H1 (cell line): ENCODE results near the gene ARHGAP24. TPM values are rescaled to one million over a fixed set of nuclear protein-coding genes. Genes with fewer than 3 reads are reported as not detected.

Source experiments
- CTCF ChIA-PET: fragments of 300-600 bp; sonication (Branson Sonifier 250); formaldehyde crosslinking; loops from one replicate; lab custom pipeline; 2021; ENCODE audit not compliant: partially characterized antibody; lab: Charles Lee
- POLR2A ChIA-PET: fragments of 300-600 bp; sonication (Branson Sonifier 250); formaldehyde crosslinking; loops from one replicate; lab custom pipeline; 2021; ENCODE audit warnings: inconsistent platforms; ENCODE audit not compliant: partially characterized antibody; lab: Charles Lee
- DNase-seq, 2 experiments: peaks; one replicate each; pipeline versions ENCODE4 v3.0.0 to v3.0.0-alpha.2; 2010 to 2022; ENCODE audit warnings: low spot score in 2 of 2, low read depth in 1 of 2, mixed read lengths in 1 of 2
- FAIRE-seq: peaks from 2 replicates; lab custom pipeline; 2011; peaks lifted over from hg19 to GRCh38; lab: Jason Lieb, UNC
- H2AFZ ChIP-seq: 2 replicates; pipeline ENCODE4 v1.8.1; 2012; ENCODE audit warnings: low read length, inconsistent platforms
- H2AK5ac ChIP-seq: 2 replicates; pipeline ENCODE4 v1.6.1; 2013; ENCODE audit warnings: low read depth, low read length
- H2BK120ac ChIP-seq: replicated peaks from 2 replicates; pipeline ENCODE3; 2013; ENCODE audit warnings: low read depth, low read length, inconsistent platforms
- H2BK12ac ChIP-seq: 2 replicates; pipeline ENCODE4 v1.6.1; 2013; ENCODE audit warnings: low read depth, low read length
- H2BK15ac ChIP-seq: 2 replicates; pipeline ENCODE4 v1.6.1; 2013; ENCODE audit warnings: low read length
- H2BK20ac ChIP-seq: 2 replicates; pipeline ENCODE4 v1.6.1; 2013; ENCODE audit warnings: low read length
- H2BK5ac ChIP-seq: 2 replicates; pipeline ENCODE4 v1.6.1; 2013; ENCODE audit warnings: low read depth, low read length
- H3K14ac ChIP-seq: 2 replicates; pipeline ENCODE4 v1.6.1; 2013; ENCODE audit warnings: inconsistent platforms; ENCODE audit not compliant: insufficient read length
- H3K18ac ChIP-seq: 2 replicates; pipeline ENCODE4 v1.6.1; 2013; ENCODE audit warnings: low read length; ENCODE audit errors: extremely low read depth
- H3K23ac ChIP-seq: 2 replicates; pipeline ENCODE4 v1.6.1; 2013; ENCODE audit warnings: inconsistent platforms; ENCODE audit not compliant: insufficient read length
- H3K23me2 ChIP-seq: 2 replicates; pipeline ENCODE4 v1.6.1; 2013; ENCODE audit warnings: low read depth, low read length
- H3K27ac ChIP-seq: 2 replicates; pipeline ENCODE4 v1.6.1; 2011; ENCODE audit warnings: low read depth, low read length, inconsistent platforms
- H3K27me3 ChIP-seq, 4 experiments: replicated peaks in 1 of 4; 1 replicate in 1 of 4; 2 replicates in 3 of 4; pipeline versions ENCODE4 v1.6.1 to v1.8.1; 2011 to 2013; ENCODE audit warnings: low read length in 3 of 4, mild to moderate bottlenecking in 3 of 4, inconsistent platforms in 2 of 4, mixed read lengths in 2 of 4, moderate library complexity in 1 of 4; ENCODE audit not compliant: control insufficient read depth in 3 of 4, insufficient read depth in 3 of 4; ENCODE audit errors: extremely low read depth in 1 of 4
- H3K36me3 ChIP-seq, 4 experiments: 2 replicates each; pipeline versions ENCODE4 v1.6.1 to v1.8.1; 2011 to 2013; ENCODE audit warnings: mild to moderate bottlenecking in 4 of 4, low read length in 3 of 4, moderate library complexity in 2 of 4, control low read depth in 1 of 4, inconsistent platforms in 1 of 4; ENCODE audit not compliant: insufficient read depth in 4 of 4, control insufficient read depth in 2 of 4
- H3K4ac ChIP-seq: replicated peaks from 2 replicates; pipeline ENCODE3; 2013; ENCODE audit warnings: low read length, low read depth, mixed read lengths, inconsistent platforms; ENCODE audit not compliant: insufficient read length
- H3K4me1 ChIP-seq, 4 experiments: replicated peaks in 1 of 4; 1 replicate in 1 of 4; 2 replicates in 3 of 4; pipeline versions ENCODE4 v1.6.1 to v1.8.1; 2011 to 2013; ENCODE audit warnings: low read length in 3 of 4, inconsistent platforms in 2 of 4, mixed read lengths in 1 of 4; ENCODE audit not compliant: insufficient read depth in 4 of 4, control insufficient read depth in 3 of 4
- H3K4me2 ChIP-seq, 2 experiments: 2 replicates each; pipeline versions ENCODE4 v1.6.1 to v1.8.1; 2011 to 2013; ENCODE audit warnings: low read depth in 2 of 2, low read length in 2 of 2, control low read depth in 1 of 2, inconsistent platforms in 1 of 2, mild to moderate bottlenecking in 1 of 2; ENCODE audit not compliant: insufficient read depth in 1 of 2
- H3K4me3 ChIP-seq, 4 experiments: fragments of 200-600, 300-600 bp in 1 of 4; sonication (generic), shearing (Covaris generic), sonication (Bioruptor Twin) in 1 of 4; 2 replicates each; pipeline versions ENCODE4 v1.5.1 to v1.8.1; 2011 to 2016; ENCODE audit warnings: low read length in 4 of 4, low read depth in 3 of 4, control low read depth in 2 of 4, inconsistent platforms in 2 of 4, mild to moderate bottlenecking in 2 of 4, mixed read lengths in 1 of 4, moderate library complexity in 1 of 4; ENCODE audit not compliant: insufficient read depth in 2 of 4; ENCODE audit errors: extremely low read depth in 1 of 4
- H3K56ac ChIP-seq: replicated peaks from 2 replicates; pipeline ENCODE3; 2013; ENCODE audit warnings: low read depth, mild to moderate bottlenecking, mixed read lengths, low read length, inconsistent platforms; ENCODE audit not compliant: insufficient read length
- H3K79me1 ChIP-seq: 2 replicates; pipeline ENCODE4 v1.6.1; 2013; ENCODE audit warnings: low read depth, low read length, control low read depth
- H3K79me2 ChIP-seq, 2 experiments: 2 replicates each; pipeline versions ENCODE4 v1.6.1 to v1.8.1; 2012 to 2013; ENCODE audit warnings: low read length in 2 of 2, mild to moderate bottlenecking in 2 of 2, inconsistent platforms in 1 of 2; ENCODE audit not compliant: insufficient read depth in 2 of 2, control insufficient read depth in 1 of 2
- H3K9ac ChIP-seq, 4 experiments: replicated peaks in 1 of 4; 1 replicate in 1 of 4; 2 replicates in 3 of 4; pipeline versions ENCODE4 v1.6.1 to v1.8.1; 2011 to 2013; ENCODE audit warnings: low read depth in 3 of 4, low read length in 3 of 4, control low read depth in 2 of 4, mild to moderate bottlenecking in 2 of 4, moderate library complexity in 2 of 4, inconsistent platforms in 1 of 4; ENCODE audit errors: extremely low read depth in 1 of 4
- H3K9me3 ChIP-seq, 2 experiments: 2 replicates each; pipeline versions ENCODE4 v1.6.1 to v1.8.1; 2012 to 2013; ENCODE audit warnings: mild to moderate bottlenecking in 2 of 2, moderate library complexity in 2 of 2, control low read depth in 1 of 2, inconsistent platforms in 1 of 2, low read depth in 1 of 2, low read length in 1 of 2, mixed read lengths in 1 of 2; ENCODE audit not compliant: insufficient read depth in 2 of 2
- H4K20me1 ChIP-seq, 2 experiments: replicated peaks in 1 of 2; 2 replicates each; pipeline versions ENCODE3 to v1.8.1; 2011 to 2013; ENCODE audit warnings: inconsistent platforms in 2 of 2, low read length in 2 of 2, mild to moderate bottlenecking in 1 of 2; ENCODE audit not compliant: insufficient read depth in 2 of 2, control insufficient read depth in 1 of 2
- H4K5ac ChIP-seq: 2 replicates; pipeline ENCODE4 v1.6.1; 2013; ENCODE audit warnings: low read length, low read depth, mixed read lengths, inconsistent platforms; ENCODE audit not compliant: insufficient read length
- H4K8ac ChIP-seq: 2 replicates; pipeline ENCODE4 v1.8.0; 2013; ENCODE audit warnings: mild to moderate bottlenecking, moderate library complexity, low read length, inconsistent platforms; ENCODE audit not compliant: insufficient read depth; ENCODE audit errors: extremely low read depth
- H4K91ac ChIP-seq: replicated peaks from 2 replicates; pipeline ENCODE3; 2013; ENCODE audit warnings: low read length, mixed read lengths, inconsistent platforms; ENCODE audit not compliant: insufficient read length
- ASH2L ChIP-seq: fragments of 200-600, 300-600 bp; sonication (generic); IDR thresholded peaks from one replicate; pipeline ENCODE4 v1.7.1; 2017; ENCODE audit warnings: low read length
- CBX8 ChIP-seq: fragments of 300-800, 300-1000 bp; sonication (generic); IDR thresholded peaks from 2 replicates; pipeline ENCODE4 v1.7.1; 2016; ENCODE audit warnings: low read depth, low read length, borderline replicate concordance
- CEBPB ChIP-seq: IDR thresholded peaks from 2 replicates; pipeline ENCODE4 v1.6.1; 2012; ENCODE audit warnings: low read depth, low read length
- JUN ChIP-seq: IDR thresholded peaks from 2 replicates; pipeline ENCODE4 v1.6.1; 2011; ENCODE audit warnings: low read depth, mild to moderate bottlenecking, improper control_type of control experiment, low read length
- KDM1A ChIP-seq: fragments of 200-600, 300-600 bp; sonication (generic); IDR thresholded peaks from 2 replicates; pipeline ENCODE4 v1.7.1; 2016; ENCODE audit warnings: mild to moderate bottlenecking, low read length, borderline replicate concordance
- KDM5A ChIP-seq: fragments of 200-600 bp; IDR thresholded peaks from 2 replicates; pipeline ENCODE4 v1.7.1; 2012; ENCODE audit warnings: mild to moderate bottlenecking, low read length, inconsistent platforms, mixed read lengths
- NRF1 ChIP-seq: IDR thresholded peaks from 2 replicates; pipeline ENCODE4 v1.6.1; 2011; ENCODE audit warnings: mild to moderate bottlenecking, low read depth, low read length, improper control_type of control experiment
- POLR2AphosphoS5 ChIP-seq: IDR thresholded peaks from 2 replicates; pipeline ENCODE4 v1.6.1; 2011; ENCODE audit warnings: low read depth, low read length
- SP4 ChIP-seq: IDR thresholded peaks from 2 replicates; pipeline ENCODE4 v1.6.1; 2012; ENCODE audit warnings: low read length, inconsistent platforms
- WGBS, 2 experiments: shearing (Covaris generic) in 1 of 2; methylation state at CpG; one replicate each; pipeline versions ENCODE4 v1.1.6 to v1.1.7; 2013 to 2015; ENCODE audit warnings: low lambda C conversion rate in 2 of 2, mixed read lengths in 2 of 2, inconsistent platforms in 1 of 2, low coverage in 1 of 2, missing lambda C conversion rate in 1 of 2; ENCODE audit not compliant: insufficient replicate concordance in 2 of 2, insufficient coverage in 1 of 2, insufficient read length in 1 of 2; ENCODE audit errors: extremely low coverage in 1 of 2, missing lambda C conversion rate in 1 of 2; 5-methylcytosine and 5-hydroxymethylcytosine counted together
- polyA plus RNA-seq, 7 experiments: library from polyadenylated mRNA; depleted of rRNA in 3 of 7; stranded (reverse) in 5 of 7; unstranded in 2 of 7; fragments of >200 nt in 5 of 7; fragments of 200-250 nt in 2 of 7; gene quantifications; 1 replicate in 5 of 7; 2 replicates in 1 of 7; 4 replicates in 1 of 7; pipeline versions ENCODE4 v1.2.1 to v1.2.3, GENCODE V29; 2011 to 2013; ENCODE audit warnings: missing spikeins in 2 of 7, mixed read lengths in 2 of 7
- total RNA-seq: library from RNA; stranded (reverse); fragmentation: NEBNext Ultra II Directional; extraction: Animal tissue kit (Norgen Biotek cat#: 25700); gene quantifications from 2 replicates; pipeline ENCODE4 v1.2.1, GENCODE V29; 2021

The ARHGAP24 gene
- total and polyA plus RNA-seq, 2 of the 8 experiments (the other 6 are each of a cell fraction or from before 2014, with no cell fraction given): 0.08 to 0.50 TPM

- CTCF ChIA-PET: interaction anchor here (0.6 kb wide), 1 partner anchor 209 kb away, joined by 3 read pairs; no protein-coding TSS in a partner anchor
- 85% methylated on average over 3 of the region's 3 CpGs; no CpG with 5 or more reads in 1 of the 2 experiments for WGBS, 2 experiments
These were observed 318.3 kb downstream of the ARHGAP24 start for GRCh38 chr4:85793233-85793585.

More at GRCh38 chr4:85793233-85793585, 318.3 kb downstream of the ARHGAP24 start:
- no peak overlapping the region for H3K4me3 ChIP-seq
- no peak for FAIRE-seq
- no peak overlapping the region for H3K4me2 ChIP-seq
- H3K27me3 ChIP-seq: no peaks in the 10 kb centered on the region
- H3K23ac ChIP-seq: no peak overlapping the region
- H3K9me3 ChIP-seq: no peaks in the 10 kb centered on the region; a peak in 1 of 4 replicates
- no peak overlapping the region for H2BK5ac ChIP-seq
- no peak overlapping the region for H2AK5ac ChIP-seq
- no peak overlapping the region for H4K91ac ChIP-seq
- no peaks in the 10 kb centered on the region for H3K23me2 ChIP-seq
- H3K27ac ChIP-seq: no peak overlapping the region
- no peak overlapping the region for H2BK120ac ChIP-seq
- H2BK12ac ChIP-seq: no peak overlapping the region
- POLR2A ChIA-PET: no interaction called here
- H3K79me2 ChIP-seq: no peaks in the 10 kb centered on the region
- H4K8ac ChIP-seq: no peak overlapping the region
- H4K20me1 ChIP-seq: no peaks in the 10 kb centered on the region
- no peak overlapping the region for H3K4ac ChIP-seq
- no peak overlapping the region for H3K14ac ChIP-seq
- H3K79me1 ChIP-seq: no peaks in the 10 kb centered on the region
- H4K5ac ChIP-seq: no peak overlapping the region
- no peak overlapping the region for H2BK15ac ChIP-seq
- H3K56ac ChIP-seq: no peak overlapping the region
- no peak overlapping the region for H2BK20ac ChIP-seq
- no peak overlapping the region for H3K18ac ChIP-seq
- no peak overlapping the region for H3K9ac ChIP-seq
- no peak for DNase-seq
- H3K4me1 ChIP-seq: no peaks in the 10 kb centered on the region
- H3K36me3 ChIP-seq: no peaks in the 10 kb centered on the region
- TF ChIP-seq ASH2L (no peak), NRF1 (no peak), CBX8 (no peak), SP4 (no peak), KDM1A (no peak), CEBPB (no peak), KDM5A (no peak), POLR2AphosphoS5 (no peak), JUN (no peak)
- no peak overlapping the region for H2AFZ ChIP-seq
